GM23248 (cell line): Measurements from ENCODE around the gene SH3BP5L. TPM values are rescaled to one million over a fixed set of nuclear protein-coding genes. Genes with fewer than 3 reads are reported as not detected.
A peak's percentile ranks its signal among the peaks of the same experiment; 100 is the strongest.

Experiments used
- DNase-seq: peaks from one replicate; pipeline ENCODE4 v3.0.0-alpha.2; 2015
- H2AFZ ChIP-seq: fragments of 200-600 bp; sonication (generic); 2 replicates; pipeline ENCODE4 v1.6.1; 2016; ENCODE audit warnings: antibody characterized with exemption
- H3F3A ChIP-seq: fragments of 200-600 bp; sonication (generic); 2 replicates; pipeline ENCODE4 v1.6.1; 2016; ENCODE audit warnings: mild to moderate bottlenecking, antibody characterized with exemption, mixed run types; ENCODE audit not compliant: insufficient read depth
- H3K27ac ChIP-seq: fragments of 200-600 bp; sonication (generic); 2 replicates; pipeline ENCODE4 v1.5.1; 2016; ENCODE audit warnings: mild to moderate bottlenecking
- H3K27me3 ChIP-seq: fragments of 200-600 bp; sonication (generic); replicated peaks from 2 replicates; pipeline ENCODE4 v1.6.1; 2016; ENCODE audit warnings: mild to moderate bottlenecking; ENCODE audit not compliant: insufficient read depth
- H3K36me3 ChIP-seq: fragments of 200-600 bp; sonication (generic); 2 replicates; pipeline ENCODE4 v1.6.1; 2016; ENCODE audit warnings: low read depth, mild to moderate bottlenecking
- H3K4me1 ChIP-seq: fragments of 200-600 bp; sonication (generic); 2 replicates; pipeline ENCODE4 v1.6.1; 2016; ENCODE audit warnings: mild to moderate bottlenecking; ENCODE audit not compliant: insufficient read depth
- H3K4me2 ChIP-seq: fragments of 200-600 bp; sonication (generic); one replicate; pipeline ENCODE4 v1.6.1; 2016; ENCODE audit warnings: mild to moderate bottlenecking; ENCODE audit not compliant: unreplicated experiment
- H3K4me3 ChIP-seq: fragments of 200-600 bp; sonication (generic); 2 replicates; pipeline ENCODE4 v1.5.1; 2016; ENCODE audit warnings: mild to moderate bottlenecking
- H3K79me2 ChIP-seq: fragments of 200-600 bp; sonication (generic); 2 replicates; pipeline ENCODE4 v1.6.1; 2016; ENCODE audit warnings: mild to moderate bottlenecking; ENCODE audit not compliant: insufficient read depth
- H3K9ac ChIP-seq: fragments of 200-600 bp; sonication (generic); 2 replicates; pipeline ENCODE4 v1.6.1; 2016; ENCODE audit warnings: mild to moderate bottlenecking
- H3K9me2 ChIP-seq: fragments of 200-600 bp; sonication (generic); 2 replicates; pipeline ENCODE4 v1.6.1; 2016; ENCODE audit warnings: mixed run types, mild to moderate bottlenecking, moderate library complexity; ENCODE audit not compliant: insufficient read depth
- H3K9me3 ChIP-seq: fragments of 200-600 bp; sonication (generic); one replicate; pipeline ENCODE4 v1.6.1; 2017; ENCODE audit warnings: low read depth
- H4K20me1 ChIP-seq: fragments of 200-600 bp; sonication (generic); 2 replicates; pipeline ENCODE4 v1.6.0; 2016; ENCODE audit not compliant: insufficient read depth
- EZH2 ChIP-seq: fragments of 200-600 bp; sonication (generic); IDR thresholded peaks from 2 replicates; pipeline ENCODE4 v1.6.1; 2018; ENCODE audit warnings: antibody characterized with exemption, mild to moderate bottlenecking; ENCODE audit not compliant: insufficient read depth, poor library complexity, severe bottlenecking
- EZH2phosphoT487 ChIP-seq: fragments of 200-600 bp; sonication (generic); IDR thresholded peaks from 2 replicates; pipeline ENCODE4 v1.6.1; 2018; ENCODE audit warnings: antibody characterized with exemption, moderate library complexity, mild to moderate bottlenecking, low read depth; ENCODE audit not compliant: insufficient read depth
- WGBS, 2 experiments: methylation state at CpG; one replicate each; pipeline ENCODE4 v1.1.6; 2015 to 2017; ENCODE audit warnings: low lambda C conversion rate in 2 of 2, low coverage in 1 of 2; ENCODE audit errors: missing lambda C conversion rate in 2 of 2; 5-methylcytosine and 5-hydroxymethylcytosine counted together
- in situ Hi-C: fragments of 300-500 bp; cut with MboI; formaldehyde crosslinking; loops from 2 replicates; pipeline ENCODE4 v1.15.0; 2020
- polyA plus RNA-seq: library from polyadenylated mRNA; unstranded; fragments of >200 nt; fragmentation: Nextera tagmentation; extraction: Ambion mirVana; gene quantifications from 2 replicates; pipeline ENCODE4 v1.2.1, GENCODE V29; 2016
- total RNA-seq: library from RNA; depleted of rRNA; stranded (reverse); fragments of >200 nt; shearing (Covaris generic); gene quantifications from 2 replicates; pipeline ENCODE4 v1.2.3, GENCODE V29; 2014; rRNA removed

SH3BP5L gene
- 46.4 and 64.4 TPM in 2 replicates for total RNA-seq
- 5.3 and 5.9 TPM in 2 replicates for polyA plus RNA-seq

DNA sequence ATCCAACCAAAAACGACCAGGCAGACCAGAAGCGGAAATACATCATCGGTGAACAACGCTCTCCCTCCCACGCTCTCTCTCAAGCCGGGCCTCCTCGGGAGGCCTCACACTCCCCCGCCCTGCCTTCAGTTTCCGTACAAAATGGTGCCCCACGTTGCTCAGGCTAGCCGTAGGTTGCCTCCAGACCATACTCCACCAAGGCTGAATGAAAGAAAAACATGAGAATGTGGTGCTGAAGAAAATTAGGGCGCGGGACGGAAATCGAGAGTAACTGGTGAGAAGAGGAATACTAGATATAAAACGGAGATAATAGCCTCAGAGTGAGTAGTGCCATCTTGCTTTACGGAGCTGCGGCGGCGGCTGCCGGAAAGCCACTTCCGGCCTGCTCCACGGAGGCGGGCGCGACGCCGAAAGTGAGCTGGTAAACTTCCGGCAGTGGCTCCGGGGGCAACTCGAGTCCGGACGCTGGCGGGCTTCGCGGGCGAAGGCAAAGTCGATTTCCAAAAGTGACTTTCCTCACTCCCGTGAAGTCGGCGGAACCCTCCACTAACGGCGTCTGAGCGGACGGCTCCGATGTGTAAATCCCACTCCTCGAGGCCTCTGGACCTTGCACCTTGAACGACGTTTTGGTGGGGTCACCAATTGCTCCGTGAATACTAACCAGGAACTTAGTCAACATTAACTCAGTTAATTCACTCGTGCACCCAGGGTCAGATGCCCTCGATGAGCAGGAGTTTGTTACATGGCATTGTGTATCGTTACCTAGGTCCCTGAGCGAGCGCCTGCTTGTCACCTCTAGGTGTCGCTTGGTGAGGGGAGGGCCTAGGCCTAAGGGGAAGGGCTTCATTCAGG, at the start of gene SH3BP5L:
SH3BP5L (minus strand) TSS at position 7 of the 852 bp plus-strand sequence. CDS start 980 bp downstream, outside the sequence.
- Histone ChIP-seq H3K4me3 (peak within 1 kb of the TSS; percentile 80), H2AFZ (peak within 1 kb of the TSS; percentile 87), H3F3A (peaks cover 59% of the 10 kb centered on the region), H3K27ac (peak within 1 kb of the TSS; percentile 96), H3K4me2 (peak within 1 kb of the TSS; percentile 95), H3K9me3 (no peaks in the 10 kb centered on the region), H3K36me3 (no peaks in the 10 kb centered on the region), H3K27me3 (no peaks in the 10 kb centered on the region), H4K20me1 (no peaks in the 10 kb centered on the region), H3K9me2 (no peaks in the 10 kb centered on the region), H3K9ac (peak within 1 kb of the TSS; percentile 95), H3K79me2 (peaks cover 38% of the 10 kb centered on the region), H3K4me1 (peaks cover 59% of the 10 kb centered on the region)
- in situ Hi-C loops: no loop called here
- peak; percentile 98 for DNase-seq
- no peak for TF ChIP-seq EZH2
- no peak for TF ChIP-seq EZH2phosphoT487
- 1% methylated on average over 55 to 56 of the region's 56 CpGs for WGBS, 2 experiments

DNA sequence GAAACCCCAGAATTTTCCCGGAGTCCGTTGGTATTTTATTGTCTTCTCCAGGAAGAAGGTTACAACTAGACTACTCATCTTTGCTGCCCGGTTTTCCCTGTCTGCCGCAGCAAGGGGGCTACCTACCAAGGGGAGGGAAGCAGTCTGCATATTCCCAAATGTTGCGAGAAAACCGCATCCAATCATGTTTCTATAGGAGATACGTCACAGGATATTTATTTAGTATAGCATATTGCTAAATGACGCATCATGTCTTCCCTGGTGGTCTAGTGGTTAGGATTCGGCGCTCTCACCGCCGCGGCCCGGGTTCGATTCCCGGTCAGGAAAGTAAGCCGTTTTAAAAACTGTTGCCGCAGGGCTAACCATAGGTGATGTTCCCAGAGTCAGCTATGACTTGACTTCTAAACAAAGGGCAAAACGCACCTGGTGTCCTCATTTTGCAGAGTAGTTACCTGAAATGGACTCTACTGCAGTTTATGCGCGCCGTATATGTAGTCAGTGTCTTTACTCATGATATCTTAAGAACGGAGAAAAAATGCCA, 48.3 kb upstream of the SH3BP5L start:
- DNase-seq: no peak
- no peak for TF ChIP-seq EZH2
- no peak for TF ChIP-seq EZH2phosphoT487

GRCh38 chr1:248873409-248873992, 47.8 kb upstream of the SH3BP5L start:
- Histone ChIP-seq H4K20me1 (no peaks in the 10 kb centered on the region), H3K9me3 (no peaks in the 10 kb centered on the region), H3K4me1 (peaks cover 9% of the 10 kb centered on the region), H3K27ac (peak overlapping the region; percentile 97), H3K27me3 (no peaks in the 10 kb centered on the region), H3K4me2 (peak overlapping the region; percentile 92), H2AFZ (peak overlapping the region; percentile 98), H3F3A (peaks cover 26% of the 10 kb centered on the region), H3K9me2 (no peaks in the 10 kb centered on the region), H3K36me3 (no peaks in the 10 kb centered on the region), H3K9ac (peak overlapping the region; percentile 95), H3K79me2 (no peaks in the 10 kb centered on the region), H3K4me3 (peak overlapping the region; percentile 91)
- DNase-seq: peak; percentile 97
- 1% methylated on average over 41 of the region's 41 CpGs for WGBS, 2 experiments
- no peak for TF ChIP-seq EZH2phosphoT487
- TF ChIP-seq EZH2: no peak
- in situ Hi-C loops: no loop called here

More for the DNA sequence above, 48.3 kb upstream of the SH3BP5L start:
- Histone ChIP-seq H2AFZ (no peak overlapping the region), H3K4me3 (peak overlapping the region; percentile 91), H3F3A (peaks cover 26% of the 10 kb centered on the region), H3K4me1 (peaks cover 9% of the 10 kb centered on the region), H3K79me2 (no peaks in the 10 kb centered on the region), H3K9me3 (no peaks in the 10 kb centered on the region), H3K4me2 (peak overlapping the region; percentile 74), H3K9me2 (no peaks in the 10 kb centered on the region), H3K36me3 (no peaks in the 10 kb centered on the region), H3K27me3 (no peaks in the 10 kb centered on the region), H3K27ac (peak overlapping the region; percentile 97), H3K9ac (peak overlapping the region; percentile 95), H4K20me1 (no peaks in the 10 kb centered on the region)
- WGBS, 2 experiments: 2 to 4% methylated on average over 23 of the region's 23 CpGs
- in situ Hi-C loops: no loop called here

GRCh38 chr1:248872752-248873408, 47.2 kb upstream of the SH3BP5L start:
- 2 to 3% methylated on average over 31 of the region's 31 CpGs for WGBS, 2 experiments
- Histone ChIP-seq H3K9ac (peak overlapping the region; percentile 95), H3K79me2 (no peaks in the 10 kb centered on the region), H4K20me1 (no peaks in the 10 kb centered on the region), H3K9me3 (no peaks in the 10 kb centered on the region), H3K4me2 (peak overlapping the region; percentile 92), H3F3A (peaks cover 26% of the 10 kb centered on the region), H3K36me3 (no peaks in the 10 kb centered on the region), H3K4me3 (peak overlapping the region; percentile 91), H3K4me1 (peaks cover 9% of the 10 kb centered on the region), H3K9me2 (no peaks in the 10 kb centered on the region), H2AFZ (peak overlapping the region; percentile 98), H3K27me3 (no peaks in the 10 kb centered on the region), H3K27ac (peak overlapping the region; percentile 97)
- no peak for TF ChIP-seq EZH2
- TF ChIP-seq EZH2phosphoT487: no peak
- DNase-seq: peak; percentile 83
- in situ Hi-C loops: no loop called here
